Fibroblast of lung (primary cell): ENCODE results near the gene KCND2.

Source experiments
- CTCF ChIP-seq, 2 donors: IDR thresholded peaks in 1 of 2; conservative IDR thresholded peaks in 1 of 2; 1 replicate in 1 of 2; 2 replicates in 1 of 2; pipeline ENCODE4 v1.5.1; 2011 to 2012; ENCODE audit warnings: low read length in 2 of 2, control low read depth in 1 of 2, inconsistent platforms in 1 of 2, low read depth in 1 of 2, mild to moderate bottlenecking in 1 of 2
- EZH2 ChIP-seq: IDR thresholded peaks from 2 replicates; pipeline ENCODE4 v1.5.1; 2012; ENCODE audit warnings: low read length, control low read depth, mild to moderate bottlenecking; ENCODE audit errors: missing control alignments

GRCh38 chr7:120731271-120731670 lies 458.3 kb downstream of the KCND2 start:
- no peak for TF ChIP-seq CTCF (conservative IDR thresholded peaks at IDR 0.05 in 1 of 2, IDR thresholded peaks at IDR 0.05 in 1 of 2; ENCODE audit: low read depth in 1 of 2, low read length in 2 of 2)
- no peak for TF ChIP-seq EZH2
